Parathyroid adenoma (tissue), 2 donors: ENCODE data around the gene GRID2IP.

Experiments
- H2AFZ ChIP-seq: fragments of 300-600 bp; sonication (generic); one replicate; pipeline ENCODE4 v1.7.0; 2017; ENCODE audit warnings: antibody characterized with exemption, mild to moderate bottlenecking
- H3K27ac ChIP-seq: fragments of 300-600 bp; sonication (generic); one replicate; pipeline ENCODE4 v1.7.0; 2017
- H3K27me3 ChIP-seq: fragments of 300-600 bp; sonication (generic); one replicate; pipeline ENCODE4 v1.7.0; 2017; ENCODE audit warnings: low read length; ENCODE audit not compliant: control insufficient read depth, insufficient read depth
- H3K36me3 ChIP-seq: fragments of 300-600 bp; sonication (generic); one replicate; pipeline ENCODE4 v1.7.0; 2017; ENCODE audit warnings: low read length; ENCODE audit not compliant: control insufficient read depth, insufficient read depth
- H3K4me1 ChIP-seq: fragments of 300-600 bp; sonication (generic); one replicate; pipeline ENCODE4 v1.7.0; 2017; ENCODE audit warnings: control low read depth
- H3K4me2 ChIP-seq: fragments of 300-600 bp; sonication (generic); one replicate; pipeline ENCODE4 v1.7.0; 2017; ENCODE audit warnings: low read length
- H3K4me3 ChIP-seq: fragments of 300-600 bp; sonication (generic); one replicate; pipeline ENCODE4 v1.7.0; 2017; ENCODE audit warnings: low read depth, low read length
- H3K79me2 ChIP-seq: fragments of 300-600 bp; sonication (generic); one replicate; pipeline ENCODE4 v1.7.0; 2017; ENCODE audit warnings: control low read depth
- H3K9ac ChIP-seq: fragments of 300-600 bp; sonication (generic); one replicate; pipeline ENCODE4 v1.7.0; 2017; ENCODE audit warnings: mild to moderate bottlenecking
- H3K9me3 ChIP-seq: fragments of 300-600 bp; sonication (generic); one replicate; pipeline ENCODE4 v1.7.0; 2017; ENCODE audit warnings: low read length; ENCODE audit not compliant: control insufficient read depth
- TF ChIP-seq, protein P1 (sequence below): fragments of 300-600 bp; sonication (generic); IDR thresholded peaks from one replicate; pipeline ENCODE4 v1.7.0; 2017; ENCODE audit warnings: antibody characterized with exemption, mild to moderate bottlenecking
- donor health status: primary hyperparathyroidism.

The GRID2IP gene

GRCh38 chr7:6553448-6554044 lies 2.3 kb upstream of the GRID2IP start:
- no peaks in the 10 kb centered on the region for H3K36me3 ChIP-seq
- no peaks in the 10 kb centered on the region for H3K79me2 ChIP-seq
- TF ChIP-seq, protein P1, sequence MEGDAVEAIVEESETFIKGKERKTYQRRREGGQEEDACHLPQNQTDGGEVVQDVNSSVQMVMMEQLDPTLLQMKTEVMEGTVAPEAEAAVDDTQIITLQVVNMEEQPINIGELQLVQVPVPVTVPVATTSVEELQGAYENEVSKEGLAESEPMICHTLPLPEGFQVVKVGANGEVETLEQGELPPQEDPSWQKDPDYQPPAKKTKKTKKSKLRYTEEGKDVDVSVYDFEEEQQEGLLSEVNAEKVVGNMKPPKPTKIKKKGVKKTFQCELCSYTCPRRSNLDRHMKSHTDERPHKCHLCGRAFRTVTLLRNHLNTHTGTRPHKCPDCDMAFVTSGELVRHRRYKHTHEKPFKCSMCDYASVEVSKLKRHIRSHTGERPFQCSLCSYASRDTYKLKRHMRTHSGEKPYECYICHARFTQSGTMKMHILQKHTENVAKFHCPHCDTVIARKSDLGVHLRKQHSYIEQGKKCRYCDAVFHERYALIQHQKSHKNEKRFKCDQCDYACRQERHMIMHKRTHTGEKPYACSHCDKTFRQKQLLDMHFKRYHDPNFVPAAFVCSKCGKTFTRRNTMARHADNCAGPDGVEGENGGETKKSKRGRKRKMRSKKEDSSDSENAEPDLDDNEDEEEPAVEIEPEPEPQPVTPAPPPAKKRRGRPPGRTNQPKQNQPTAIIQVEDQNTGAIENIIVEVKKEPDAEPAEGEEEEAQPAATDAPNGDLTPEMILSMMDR = no peak
- H2AFZ ChIP-seq = no peak overlapping the region
- H3K27me3 ChIP-seq = no peaks in the 10 kb centered on the region
- no peaks in the 10 kb centered on the region for H3K9me3 ChIP-seq
- no peaks in the 10 kb centered on the region for H3K4me1 ChIP-seq
- no peak overlapping the region for H3K9ac ChIP-seq
- no peak overlapping the region for H3K4me2 ChIP-seq
- no peak overlapping the region for H3K27ac ChIP-seq
- no peak overlapping the region for H3K4me3 ChIP-seq

GRCh38 chr7:6547400-6547799 lies 3.9 kb downstream of the GRID2IP start:
- Histone ChIP-seq H3K79me2 (no peaks in the 10 kb centered on the region), H3K27me3 (no peaks in the 10 kb centered on the region), H3K27ac (no peak overlapping the region), H3K9me3 (no peaks in the 10 kb centered on the region), H3K4me2 (no peak overlapping the region), H2AFZ (no peak overlapping the region), H3K36me3 (no peaks in the 10 kb centered on the region), H3K4me3 (no peak overlapping the region), H3K9ac (no peak overlapping the region), H3K4me1 (no peaks in the 10 kb centered on the region)
- TF ChIP-seq, protein P1 = no peak

- H3K9me3 ChIP-seq = no peaks in the 10 kb centered on the region
- no peak overlapping the region for H3K9ac ChIP-seq
- H3K4me1 ChIP-seq = no peaks in the 10 kb centered on the region
- H3K79me2 ChIP-seq = no peaks in the 10 kb centered on the region
- no peak overlapping the region for H2AFZ ChIP-seq
- no peak overlapping the region for H3K27ac ChIP-seq
- H3K36me3 ChIP-seq = no peaks in the 10 kb centered on the region
- H3K27me3 ChIP-seq = no peaks in the 10 kb centered on the region
- TF ChIP-seq, protein P1 = no peak
- no peak overlapping the region for H3K4me3 ChIP-seq
- no peak overlapping the region for H3K4me2 ChIP-seq
Measured at GRCh38 chr7:6546498-6547251, 4.6 kb downstream of the GRID2IP start.

GRCh38 chr7:6545398-6546126 lies 5.7 kb downstream of the GRID2IP start:
- H3K36me3 ChIP-seq = no peaks in the 10 kb centered on the region
- H3K4me1 ChIP-seq = no peaks in the 10 kb centered on the region
- H3K27ac ChIP-seq = no peak overlapping the region
- no peak overlapping the region for H3K4me2 ChIP-seq
- no peak overlapping the region for H3K9ac ChIP-seq
- H3K79me2 ChIP-seq = no peaks in the 10 kb centered on the region
- H3K9me3 ChIP-seq = no peaks in the 10 kb centered on the region
- H3K27me3 ChIP-seq = no peaks in the 10 kb centered on the region
- no peak overlapping the region for H3K4me3 ChIP-seq
- H2AFZ ChIP-seq = no peak overlapping the region
- TF ChIP-seq, protein P1 = no peak
